Effector CD8-positive, alpha-beta T cell (primary cell): ENCODE measurements around the gene NT5C3A.
A peak's percentile ranks its signal among the peaks of the same experiment; 100 is the strongest.
"Not testable (repeated sequence)": the region's sequence is repeated elsewhere in the genome, so short reads cannot be mapped to it uniquely, and the experiment has no call there.

ENCODE experiments used
- DNase-seq: peaks from one replicate; lab custom pipeline; 2025; lab: John Stamatoyannopoulos, UW
- total RNA-seq, 4 experiments: gene quantifications; one replicate each; lab custom pipeline; 2026; lab: John Stamatoyannopoulos, UW

The NT5C3A gene
- 31.3 to 59.8 (median 38.6) reads per million in 4 experiments for total RNA-seq

GRCh38 chr7:33062023-33062781, at the start of gene NT5C3A:
TSS of gene NT5C3A (minus strand) at chr7:33062776. CDS start at chr7:33062705, 71 bp downstream.
- no peak for DNase-seq

- no peak for DNase-seq
Observed at GRCh38 chr7:33111614-33112013, 49.0 kb upstream of the NT5C3A start.

DNA sequence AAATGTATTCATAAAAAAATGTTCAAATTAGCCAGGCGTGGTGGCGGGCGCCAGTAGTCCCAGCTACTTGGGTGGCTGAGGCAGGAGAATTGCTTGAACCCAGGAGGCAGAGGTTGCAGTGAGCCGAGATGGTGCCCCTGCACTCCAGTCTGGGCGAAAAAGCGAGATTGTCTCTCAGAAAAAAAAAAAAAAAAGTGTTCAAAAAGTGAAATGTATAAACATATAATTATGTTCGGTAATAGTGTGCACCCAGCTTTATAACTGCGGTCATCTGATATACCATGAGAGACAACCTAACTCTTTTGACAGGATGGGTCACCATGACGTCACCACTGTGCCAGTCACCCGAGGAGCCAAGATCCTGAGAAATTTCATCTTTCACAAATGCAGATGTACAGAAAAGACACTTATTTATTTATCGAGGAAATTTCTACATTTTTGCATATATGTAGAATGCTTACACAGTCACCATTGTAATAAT, 47.2 kb upstream of the NT5C3A start:
- DNase-seq: no peak

DNA sequence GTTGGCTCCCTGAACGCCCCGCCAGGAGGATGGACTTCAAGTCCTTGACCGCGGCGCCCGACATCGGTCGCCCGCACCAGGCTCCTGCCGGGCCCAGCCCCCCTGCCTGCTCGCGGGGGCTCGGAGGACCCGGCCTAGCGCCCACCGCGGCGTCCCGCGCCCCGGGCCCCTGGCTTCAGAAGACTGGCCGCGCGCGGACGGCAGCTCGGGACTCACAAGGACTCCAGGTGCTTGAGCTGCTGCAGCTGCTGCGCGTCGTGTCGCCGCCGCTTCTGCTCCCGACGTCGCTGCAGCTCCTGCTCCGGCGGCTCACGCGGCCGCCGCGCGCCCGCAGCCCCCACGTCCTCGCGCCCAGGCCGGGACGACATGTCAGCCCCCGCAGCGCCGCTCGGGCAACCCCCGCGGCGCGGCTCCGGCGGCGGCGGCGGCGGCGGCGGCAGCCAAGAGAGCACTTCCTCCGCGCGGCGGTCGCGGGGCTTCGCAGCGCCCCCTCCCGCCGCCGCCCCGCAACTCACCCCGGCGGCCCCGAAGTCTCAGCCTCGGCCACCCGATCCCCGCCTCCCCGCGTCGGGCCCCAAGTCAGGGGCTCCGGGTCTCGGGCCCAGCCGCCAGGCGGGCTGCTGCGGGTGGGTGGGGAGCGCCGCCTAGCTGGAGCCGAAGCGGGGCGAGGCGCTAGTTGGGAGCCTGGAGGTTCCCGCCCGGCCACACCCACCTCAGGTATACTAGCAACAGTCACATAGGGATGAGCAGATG, 46.6 kb upstream of the NT5C3A start, which contains the start of gene RP9:
RP9 (minus strand) TSS at position 400 of the 753 bp plus-strand sequence; CDS start at position 368, 32 bp downstream.
- DNase-seq: peak; percentile 60

DNA sequence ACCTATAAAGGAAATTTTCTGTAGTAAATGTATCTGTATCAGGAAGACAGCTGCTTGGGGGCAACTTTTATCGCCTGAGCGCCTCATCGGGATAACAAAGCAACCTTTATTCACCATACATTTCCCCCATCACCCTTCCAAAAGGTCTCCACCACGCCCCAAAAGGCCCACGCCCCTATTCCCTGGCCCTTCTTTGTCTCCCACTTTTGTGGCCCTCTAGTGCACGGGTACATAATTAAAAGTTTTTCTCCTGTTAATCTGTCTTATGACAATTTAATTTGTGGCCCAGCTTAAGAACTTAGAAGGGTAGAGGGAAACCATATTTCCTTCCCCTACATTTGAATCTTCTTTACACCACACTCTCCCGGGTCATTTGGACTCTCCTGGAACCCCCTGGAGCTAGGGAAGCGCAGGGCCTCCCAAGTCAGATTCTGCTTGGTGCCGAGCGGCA, 46.0 kb upstream of the NT5C3A start:
- no peak for DNase-seq

DNA sequence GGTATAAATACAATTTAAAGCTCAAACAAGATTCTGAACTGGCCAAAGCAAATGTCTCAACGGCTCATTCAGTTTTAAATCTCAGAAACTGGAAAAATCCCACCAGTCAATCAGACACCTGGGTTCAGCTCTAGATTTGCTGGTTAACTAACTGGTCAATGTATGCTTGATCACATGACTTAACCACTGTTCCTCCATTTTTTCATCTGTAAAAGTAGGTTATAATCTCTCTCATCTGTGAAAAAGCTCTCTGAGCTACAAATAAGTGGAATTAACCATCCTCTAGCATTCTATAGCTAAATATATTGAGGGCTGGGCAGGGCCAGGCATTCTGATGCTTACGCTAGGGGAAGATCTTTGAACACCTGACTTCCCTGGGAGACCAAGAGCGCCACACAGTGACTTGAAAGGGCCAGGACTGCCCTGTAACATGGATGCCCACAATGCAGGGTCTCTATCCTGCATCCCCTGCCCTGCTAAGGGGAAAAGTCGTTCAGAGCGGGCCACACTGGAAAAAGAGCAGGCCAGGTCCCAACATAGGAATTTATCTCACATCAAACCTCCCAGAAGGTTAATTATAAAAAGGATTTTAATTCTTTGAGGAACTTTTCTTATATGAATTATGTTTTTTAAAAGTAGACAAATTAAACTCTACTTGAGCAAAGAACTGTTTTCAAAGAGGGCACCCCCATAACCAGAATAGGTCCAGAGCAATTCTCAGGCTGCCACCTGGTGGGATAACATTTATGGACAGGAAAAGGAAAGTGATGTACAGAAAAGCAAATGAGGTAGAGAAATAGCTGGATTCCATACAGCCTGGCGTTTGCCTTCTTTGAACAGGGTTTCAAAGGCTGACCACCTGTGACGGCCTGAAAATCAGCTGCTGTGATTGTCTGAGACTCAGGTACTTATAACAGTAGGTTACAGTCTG, 44.8 kb upstream of the NT5C3A start:
- no peak for DNase-seq

DNA sequence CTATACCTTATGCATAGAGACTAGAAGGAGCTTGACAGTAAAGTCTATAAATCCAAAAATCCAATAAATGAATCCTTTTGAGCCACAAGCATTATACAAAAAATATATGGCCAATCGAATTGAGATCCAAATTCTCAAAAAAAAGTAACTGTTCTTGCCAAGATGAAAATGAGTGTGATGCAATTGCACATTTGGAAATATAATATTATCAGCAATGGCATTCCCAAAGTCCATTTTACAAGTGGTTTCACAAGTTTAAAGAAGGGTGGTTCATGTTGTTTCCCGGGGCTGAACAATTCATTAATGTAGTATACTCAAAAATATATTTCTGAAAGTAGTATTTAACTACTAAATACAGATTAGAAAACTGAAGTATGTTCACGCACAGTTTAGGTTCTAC, 39.3 kb upstream of the NT5C3A start:
- no peak for DNase-seq

- DNase-seq: no peak
Observed at GRCh38 chr7:33100770-33101169, 38.2 kb upstream of the NT5C3A start.

DNA sequence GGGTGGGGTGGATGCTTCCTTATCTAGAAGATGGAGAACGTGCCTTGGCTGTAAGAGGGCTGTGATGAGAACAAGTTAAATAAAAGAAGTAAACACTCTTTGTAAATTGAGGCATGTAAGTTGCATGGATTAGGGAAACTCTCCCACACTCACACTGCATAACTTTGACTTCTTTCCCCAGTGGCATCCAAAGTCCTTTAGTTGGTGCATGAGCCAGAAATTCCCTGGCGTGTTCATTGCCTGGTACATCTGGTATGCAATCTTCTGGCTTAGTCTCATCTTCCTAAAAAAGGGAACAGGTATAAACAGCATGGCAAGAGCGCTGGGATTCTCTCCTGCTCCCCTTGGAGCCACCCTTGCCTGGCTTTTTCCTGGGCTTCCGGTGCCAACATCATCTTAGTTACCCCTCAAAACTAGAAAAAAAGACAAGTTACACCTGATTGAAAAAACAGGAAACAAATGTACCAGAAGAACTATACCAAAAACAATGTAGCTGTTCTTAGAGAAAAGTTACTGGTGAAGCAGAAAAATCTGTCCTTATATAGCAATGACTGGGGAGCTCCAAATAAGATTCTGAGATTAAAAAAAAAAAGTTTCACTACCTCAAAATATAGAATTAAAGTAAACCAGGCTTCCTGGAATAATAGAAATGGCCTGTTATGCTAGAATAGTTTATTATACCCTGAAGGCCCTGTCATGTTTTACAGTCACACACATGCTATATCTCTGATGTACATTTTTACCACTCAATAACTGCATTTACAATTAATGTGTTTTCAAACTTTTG, 36.8 kb upstream of the NT5C3A start:
- DNase-seq: no peak

- not testable (repeated sequence) for DNase-seq
Observed at GRCh38 chr7:33094745-33095275, 32.2 kb upstream of the NT5C3A start.

- DNase-seq: no peak
Observed at GRCh38 chr7:33093266-33093665, 30.7 kb upstream of the NT5C3A start.

- DNase-seq: no peak
Observed at GRCh38 chr7:33091641-33092191, 29.1 kb upstream of the NT5C3A start.

DNA sequence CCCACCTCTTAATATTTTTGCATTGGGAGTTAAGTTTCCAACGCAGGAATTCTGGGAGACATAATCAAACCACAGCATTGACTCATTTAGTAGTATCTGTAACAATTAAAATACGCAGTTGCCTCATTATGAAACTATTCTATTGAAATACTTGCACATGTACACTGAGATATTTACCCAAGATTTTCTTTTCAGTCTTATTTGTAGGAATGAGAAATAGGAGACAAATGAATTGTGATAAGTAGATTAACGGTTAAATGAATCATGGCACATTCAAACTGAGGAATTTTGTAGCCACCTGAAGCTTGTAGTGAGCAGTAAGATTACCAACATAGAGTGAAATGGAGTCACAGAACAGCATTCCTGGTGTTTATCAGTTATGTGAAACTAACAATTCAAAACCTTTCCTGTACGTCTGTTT, 28.5 kb upstream of the NT5C3A start:
- DNase-seq: no peak

DNA sequence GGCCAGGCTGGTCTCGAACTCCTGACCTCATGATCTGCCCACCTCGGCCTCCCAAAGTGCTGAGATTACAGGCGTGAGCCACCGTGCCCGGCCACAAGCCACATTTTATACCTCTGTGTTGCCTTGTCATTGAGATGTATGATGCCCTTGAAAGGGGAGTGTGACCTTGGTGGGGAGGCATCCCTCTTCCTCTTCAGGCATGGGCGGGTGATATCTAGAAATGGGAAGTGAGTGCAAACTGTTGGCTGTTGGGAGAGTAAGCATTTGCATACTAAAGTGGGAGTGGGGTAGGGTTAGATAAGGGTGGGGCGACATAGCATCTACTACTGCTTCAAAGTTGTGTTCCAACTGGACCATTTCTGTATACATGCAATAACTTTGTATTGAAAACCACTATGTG, 26.6 kb upstream of the NT5C3A start:
- DNase-seq: no peak

- DNase-seq: no peak
Observed at GRCh38 chr7:33087858-33088257, 25.3 kb upstream of the NT5C3A start.

- no peak for DNase-seq
Observed at GRCh38 chr7:33087356-33087755, 24.8 kb upstream of the NT5C3A start.

- DNase-seq: no peak
Observed at GRCh38 chr7:33079763-33080690, 17.5 kb upstream of the NT5C3A start.

GRCh38 chr7:33079096-33079495, 16.5 kb upstream of the NT5C3A start:
- DNase-seq: no peak

GRCh38 chr7:33076737-33077136, 14.2 kb upstream of the NT5C3A start:
- DNase-seq: no peak
